HG03342 (cell line): ENCODE measurements around the gene SLC22A7.
"Not testable (repeated sequence)": the region's sequence is repeated elsewhere in the genome, so short reads cannot be mapped to it uniquely, and the experiment has no call there.

Source experiments
- ATAC-seq: cut with Tn5 transposase; IDR thresholded peaks from one replicate; pipeline ENCODE4 v1.9.1; 2021; ENCODE audit warnings: mild to moderate bottlenecking, moderate library complexity; ENCODE audit not compliant: unreplicated experiment

SLC22A7 gene

DNA sequence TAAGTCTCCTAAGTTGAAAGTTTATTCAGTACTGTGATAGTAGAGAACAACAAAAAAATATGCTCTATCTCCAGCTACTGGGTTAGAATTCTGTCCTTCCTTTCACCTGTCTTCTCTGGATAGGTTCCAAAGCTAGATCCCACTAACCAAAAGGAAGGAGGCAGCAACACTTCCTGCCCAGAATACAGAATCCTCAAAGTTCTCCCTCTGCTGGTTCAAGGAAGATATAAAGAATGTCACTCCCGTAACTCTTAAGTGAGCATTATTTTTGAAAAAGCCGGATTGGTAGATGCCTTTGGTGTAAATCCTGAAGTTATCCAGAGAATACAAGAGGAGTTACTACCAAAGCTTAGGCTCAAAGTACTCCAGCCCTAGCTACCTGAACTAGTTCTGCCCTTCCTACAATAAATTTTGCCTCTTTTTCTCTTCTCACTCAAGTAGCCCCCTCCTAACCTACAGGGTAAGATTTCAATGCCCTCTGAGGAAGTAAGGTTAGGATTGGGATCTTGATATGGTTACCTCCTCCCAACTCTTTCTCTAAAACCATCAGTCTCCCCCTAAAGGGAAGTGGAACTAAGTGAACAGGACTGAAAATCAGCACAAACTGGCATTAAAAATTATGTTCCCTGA is 36.5 kb downstream of the SLC22A7 start:
- ATAC-seq = no peak

DNA sequence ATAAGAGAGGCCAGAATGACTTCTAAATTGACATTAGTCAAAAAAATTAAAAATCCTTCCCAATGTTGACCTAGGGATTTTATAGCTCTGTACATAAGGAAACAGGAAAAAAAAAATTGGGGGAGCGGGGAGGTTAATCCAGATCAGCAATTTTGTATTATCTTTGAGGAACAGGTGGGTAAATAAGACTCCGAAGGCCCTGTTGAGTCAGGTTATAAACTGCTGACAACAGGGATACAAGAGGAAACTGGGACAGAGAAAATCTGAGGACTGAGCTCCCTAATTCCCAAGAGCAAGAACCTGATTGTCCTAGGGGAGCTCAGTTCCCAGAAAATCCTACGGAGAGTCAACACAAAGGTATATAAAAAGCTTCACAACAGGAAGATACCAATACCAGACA is 37.4 kb downstream of the SLC22A7 start:
- no peak for ATAC-seq

DNA sequence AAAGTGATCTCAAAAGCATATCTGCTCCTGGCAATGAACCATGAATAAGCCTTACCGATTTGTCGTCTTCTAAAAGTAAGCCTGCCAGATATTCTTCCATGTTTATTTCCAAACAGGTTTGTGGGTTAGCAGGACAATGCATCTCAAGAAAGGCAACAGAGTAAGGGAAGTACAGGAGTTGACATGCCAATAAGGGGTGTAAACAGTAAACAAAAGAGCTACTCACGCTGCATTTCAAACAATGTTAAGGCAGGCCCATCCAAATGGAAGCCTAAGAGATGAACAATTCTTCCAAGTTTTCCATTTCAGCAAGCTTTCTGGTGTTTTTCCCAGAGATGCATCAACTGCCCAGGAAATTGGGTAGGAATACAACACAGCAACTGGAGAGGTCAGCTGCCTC is 38.3 kb downstream of the SLC22A7 start:
- no peak for ATAC-seq

DNA sequence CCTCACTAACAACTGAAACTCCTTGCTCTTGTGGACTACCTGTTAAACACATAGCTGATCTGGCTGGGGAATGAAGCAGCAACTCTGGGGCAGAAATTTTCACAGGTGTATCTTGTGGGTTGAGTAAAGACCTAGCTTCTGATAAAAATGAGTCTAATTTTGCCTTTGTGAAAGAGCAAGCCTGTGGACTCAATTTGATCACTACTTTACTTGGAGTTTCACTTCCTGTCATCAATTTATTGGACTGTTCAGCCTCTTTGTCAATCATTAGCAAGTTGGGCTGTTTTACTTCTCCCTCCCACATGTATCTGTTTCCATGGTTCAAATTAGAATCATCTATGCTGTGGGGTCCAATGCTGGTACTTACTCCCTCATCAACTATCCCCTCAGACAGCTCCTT is 40.2 kb downstream of the SLC22A7 start:
- peak; percentile 42 for ATAC-seq

DNA sequence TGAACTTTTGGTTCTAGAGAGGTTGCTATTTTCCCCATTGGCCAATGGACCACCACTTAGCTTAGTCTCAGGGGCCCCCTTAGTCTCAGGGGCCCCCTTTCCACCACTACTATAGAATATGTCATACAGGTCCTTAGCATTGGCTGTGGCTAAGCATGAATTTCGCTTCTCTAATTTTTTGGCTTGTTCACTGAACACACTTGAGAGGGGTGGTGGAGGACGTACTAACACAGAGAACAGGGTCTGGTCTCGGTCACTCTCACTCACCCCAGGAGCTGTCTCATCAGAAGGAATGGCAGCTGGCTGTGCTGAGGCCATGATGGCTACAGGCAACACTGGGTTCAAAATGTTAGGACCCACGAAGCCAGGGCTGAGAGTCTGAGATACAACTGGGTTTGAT is 41.1 kb downstream of the SLC22A7 start:
- ATAC-seq = peak; percentile 77

DNA sequence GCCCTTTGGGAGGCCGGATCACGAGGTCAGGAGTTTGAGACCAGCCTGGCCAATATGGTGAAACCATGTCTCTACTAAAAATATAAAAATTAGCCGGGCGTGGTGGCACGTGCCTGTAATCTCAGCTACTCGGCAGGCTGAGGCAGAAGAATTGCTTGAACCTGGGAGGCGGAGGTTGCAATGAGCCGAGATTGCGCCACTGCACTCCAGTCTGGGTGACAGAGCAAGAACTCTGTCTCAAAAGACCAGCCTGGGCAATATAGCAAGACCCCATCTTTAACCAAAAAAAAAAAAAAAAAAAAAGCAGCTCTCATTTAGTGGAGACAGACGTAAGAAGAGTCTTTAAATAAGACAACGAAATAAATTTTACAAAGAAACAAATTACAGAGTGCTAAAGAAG is 48.2 kb downstream of the SLC22A7 start:
- not testable (repeated sequence) for ATAC-seq

DNA sequence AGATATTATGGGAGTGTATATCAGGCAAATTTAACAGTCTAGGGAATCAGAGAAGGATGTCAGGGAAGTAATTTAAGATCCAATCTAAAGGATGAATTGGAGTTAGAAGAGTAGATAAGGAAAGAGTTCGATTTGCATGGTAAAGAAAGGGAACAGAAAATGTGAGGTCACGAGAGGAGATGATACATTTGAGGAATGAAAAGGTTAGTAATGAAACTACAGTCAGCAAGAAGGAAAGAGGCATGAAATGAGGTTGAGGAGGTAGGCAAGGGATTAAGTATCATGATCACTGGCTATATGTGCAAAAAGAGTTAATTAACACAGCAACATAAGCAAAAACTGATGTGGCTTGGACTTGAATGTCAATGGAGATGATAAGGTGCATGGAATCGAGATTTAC is 49.0 kb downstream of the SLC22A7 start:
- no peak for ATAC-seq

DNA sequence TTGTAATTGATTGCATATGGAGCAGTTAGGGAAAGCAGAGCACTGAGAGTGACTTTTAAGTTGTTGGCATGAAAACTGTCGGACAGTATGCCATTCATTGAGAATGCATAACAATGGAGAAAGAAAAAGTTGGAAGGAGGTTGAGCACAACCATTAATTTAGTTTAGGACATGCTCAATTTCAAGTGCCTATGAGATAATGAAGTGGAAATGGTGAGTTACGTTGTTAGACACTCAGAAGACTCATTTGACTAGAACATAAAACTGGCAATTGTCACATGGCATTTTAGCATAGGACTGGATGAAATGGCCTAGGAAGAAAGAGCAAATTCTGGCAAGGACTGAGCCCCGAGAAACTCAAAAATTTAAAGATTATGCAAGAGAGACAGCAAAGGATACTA is 49.4 kb downstream of the SLC22A7 start:
- no peak for ATAC-seq

DNA sequence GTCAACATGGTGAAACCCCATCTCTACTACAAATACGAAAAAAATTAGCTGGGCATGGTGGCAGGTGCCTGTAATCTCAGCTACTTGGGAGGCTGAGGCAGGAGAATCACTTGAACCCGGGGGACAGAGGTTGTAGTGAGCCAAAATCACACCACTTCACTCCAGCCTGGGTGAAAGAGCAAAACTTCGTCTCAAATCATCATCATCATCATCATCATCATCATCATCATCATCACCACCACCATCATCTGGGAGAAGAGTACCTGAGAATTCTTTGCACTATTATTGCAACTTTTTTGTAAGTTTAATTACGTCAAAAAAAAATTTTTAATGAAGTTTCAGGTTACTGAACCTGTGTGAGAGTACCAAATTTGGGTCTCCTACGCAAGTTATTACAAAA is 53.9 kb downstream of the SLC22A7 start:
- ATAC-seq = not testable (repeated sequence)
